PC-3 (cell line): ENCODE data around the gene ABCA2. TPM values are rescaled to one million over a fixed set of nuclear protein-coding genes. Genes with fewer than 3 reads are reported as not detected.

Source experiments
- ATAC-seq: fragments of 200-7000 bp; cut with Tn5 transposase; 2 replicates; pipeline ENCODE4 v1.9.1; 2020; ENCODE audit warnings: mild to moderate bottlenecking, moderate library complexity
- BruUV-seq: library from RNA; stranded (reverse); fragments of 400-500 nt; replicated peaks from 2 replicates; lab custom pipeline; 2021; lab: Mats Ljungman, UMichigan
- CTCF ChIA-PET: fragments of 300-600 bp; sonication (Branson Sonifier 250); formaldehyde crosslinking; loops from one replicate; lab custom pipeline; 2022; ENCODE audit warnings: antibody characterized with exemption; lab: Charles Lee
- POLR2A ChIA-PET: fragments of 300-600 bp; sonication (Branson Sonifier 250); formaldehyde crosslinking; loops from one replicate; lab custom pipeline; 2022; ENCODE audit warnings: antibody characterized with exemption; ENCODE audit not compliant: unreplicated experiment; lab: Charles Lee
- DNase-seq: peaks from one replicate; pipeline ENCODE4 v3.0.0-alpha.2; 2015
- H2AFZ ChIP-seq: fragments of 300-600 bp; sonication (generic); 2 replicates; pipeline ENCODE4 v1.6.0; 2016; ENCODE audit warnings: antibody characterized with exemption, low read length
- H3F3A ChIP-seq: fragments of 300-600 bp; sonication (generic); one replicate; pipeline ENCODE4 v1.6.0; 2017; ENCODE audit warnings: antibody characterized with exemption, low read length, control low read depth, mild to moderate bottlenecking; ENCODE audit not compliant: unreplicated experiment
- H3K27ac ChIP-seq: fragments of 300-600 bp; sonication (generic); 2 replicates; pipeline ENCODE4 v1.5.1; 2016; ENCODE audit warnings: mild to moderate bottlenecking, low read length
- H3K27me3 ChIP-seq: fragments of 300-600 bp; sonication (generic); 2 replicates; pipeline ENCODE4 v1.6.1; 2016; ENCODE audit warnings: low read length, mixed read lengths
- H3K36me3 ChIP-seq: fragments of 300-600 bp; sonication (generic); 2 replicates; pipeline ENCODE4 v1.6.1; 2016; ENCODE audit warnings: low read depth, mixed run types, low read length, mixed read lengths
- H3K4me1 ChIP-seq: fragments of 300-600 bp; sonication (generic); 2 replicates; pipeline ENCODE4 v1.5.1; 2016; ENCODE audit warnings: low read length; ENCODE audit not compliant: insufficient read depth
- H3K4me2 ChIP-seq: fragments of 300-600 bp; sonication (generic); 2 replicates; pipeline ENCODE4 v1.6.0; 2016; ENCODE audit warnings: low read length
- H3K4me3 ChIP-seq: fragments of 300-600 bp; sonication (generic); 2 replicates; pipeline ENCODE4 v1.5.1; 2016; ENCODE audit warnings: mild to moderate bottlenecking, low read length, mixed read lengths
- H3K79me2 ChIP-seq: fragments of 300-600 bp; sonication (generic); 2 replicates; pipeline ENCODE4 v1.6.1; 2017; ENCODE audit warnings: low read length, mixed read lengths
- H3K9ac ChIP-seq: fragments of 300-600 bp; sonication (generic); 2 replicates; pipeline ENCODE4 v1.6.0; 2016; ENCODE audit warnings: mild to moderate bottlenecking, low read length
- H3K9me2 ChIP-seq: fragments of 300-600 bp; sonication (generic); replicated peaks from 2 replicates; pipeline ENCODE4 v1.6.1; 2016; ENCODE audit warnings: mixed run types, low read length, mixed read lengths
- H3K9me3 ChIP-seq: fragments of 300-600 bp; sonication (generic); 2 replicates; pipeline ENCODE4 v1.6.1; 2016; ENCODE audit warnings: low read length, mixed read lengths
- H4K20me1 ChIP-seq: fragments of 300-600 bp; sonication (generic); 2 replicates; pipeline ENCODE4 v1.6.1; 2016; ENCODE audit warnings: low read length, mixed read lengths
- CTCF ChIP-seq: fragments of 300-600 bp; sonication (generic); conservative IDR thresholded peaks from 2 replicates; pipeline ENCODE4 v1.5.1; 2017; ENCODE audit warnings: antibody characterized with exemption, low read depth, mild to moderate bottlenecking, low read length
- EZH2 ChIP-seq: fragments of 300-600 bp; sonication (generic); IDR thresholded peaks from one replicate; pipeline ENCODE4 v1.6.1; 2017; ENCODE audit warnings: antibody characterized with exemption, mild to moderate bottlenecking, low read length; ENCODE audit not compliant: unreplicated experiment
- EZH2phosphoT487 ChIP-seq: fragments of 300-600 bp; sonication (generic); IDR thresholded peaks from 2 replicates; pipeline ENCODE4 v1.6.1; 2018; ENCODE audit warnings: mild to moderate bottlenecking, antibody characterized with exemption, low read length, borderline replicate concordance
- intact Hi-C: fragments of 100-400 bp; cut with micrococcal nuclease; formaldehyde crosslinking; loops from 2 replicates; pipeline ENCODE4 v1.9.0; 2023
- total RNA-seq: library from RNA; depleted of rRNA; stranded (reverse); fragments of >200 nt; gene quantifications from 2 replicates; pipeline ENCODE4 v1.2.3, GENCODE V29; 2014

ABCA2 gene
- total RNA-seq, 1 experiment from 2014 or later = 31.5 TPM

- H3K36me3 ChIP-seq = no peaks in the 10 kb centered on the region; the same call in 1 of the 2 replicates
- H3K9me2 ChIP-seq = no peaks in the 10 kb centered on the region
- ATAC-seq = no peak
- no peak overlapping the region for H2AFZ ChIP-seq
- DNase-seq = no peak
- no peak overlapping the region for H3K9ac ChIP-seq
- H4K20me1 ChIP-seq = no peaks in the 10 kb centered on the region
- H3K4me2 ChIP-seq = no peak overlapping the region
- H3K27me3 ChIP-seq = no peaks in the 10 kb centered on the region
- peaks cover 16% of the 10 kb centered on the region for H3K79me2 ChIP-seq
- H3K4me1 ChIP-seq = peaks cover 9% of the 10 kb centered on the region; the same call in 1 of the 2 replicates
- BruUV-seq = no TSS peak
- ChIA-PET CTCF (no interaction called here), POLR2A (no interaction called here)
- no peak overlapping the region for H3K4me3 ChIP-seq
- H3K27ac ChIP-seq = no peak overlapping the region
- TF ChIP-seq EZH2 (no peak), EZH2phosphoT487 (no peak), CTCF (no peak)
- H3K9me3 ChIP-seq = no peaks in the 10 kb centered on the region
- no peaks in the 10 kb centered on the region for H3F3A ChIP-seq
- intact Hi-C loops = loop anchor here (10.0 kb wide), 1 partner anchor 146 kb away; the partner anchor contains the start of genes AJM1 and PHPT1
Measured at GRCh38 chr9:136990242-136990911, 37.7 kb downstream of the ABCA2 start.

GRCh38 chr9:136988872-136989271 lies 39.2 kb downstream of the ABCA2 start:
- Histone ChIP-seq H3K9me2 (no peaks in the 10 kb centered on the region), H4K20me1 (no peaks in the 10 kb centered on the region), H3K79me2 (peaks cover 15% of the 10 kb centered on the region), H3K27me3 (no peaks in the 10 kb centered on the region), H3K4me2 (no peak overlapping the region), H3F3A (no peaks in the 10 kb centered on the region), H3K9me3 (no peaks in the 10 kb centered on the region), H3K9ac (no peak overlapping the region), H3K4me3 (no peak overlapping the region), H2AFZ (no peak overlapping the region), H3K4me1 (peaks cover 9% of the 10 kb centered on the region; the same call in 1 of the 2 replicates), H3K27ac (no peak overlapping the region), H3K36me3 (no peaks in the 10 kb centered on the region; the same call in 1 of the 2 replicates)
- no TSS peak for BruUV-seq
- TF ChIP-seq CTCF (no peak), EZH2 (no peak), EZH2phosphoT487 (no peak)
- intact Hi-C loops = no loop called here
- no peak for DNase-seq
- ChIA-PET POLR2A (no interaction called here), CTCF (no interaction called here)
- ATAC-seq = no peak

- no peak for DNase-seq
- no peak for TF ChIP-seq EZH2phosphoT487
- no peak for TF ChIP-seq EZH2
- TF ChIP-seq CTCF = no peak
- no peak overlapping the region for H3K27ac ChIP-seq
- no peak overlapping the region for H3K9ac ChIP-seq
- H2AFZ ChIP-seq = no peak overlapping the region
- H3K36me3 ChIP-seq = no peaks in the 10 kb centered on the region
- H3K4me1 ChIP-seq = no peaks in the 10 kb centered on the region
- intact Hi-C loops = no loop called here
- ChIA-PET POLR2A (no interaction called here), CTCF (no interaction called here)
- ATAC-seq = no peak
- H3K79me2 ChIP-seq = no peaks in the 10 kb centered on the region
- no peaks in the 10 kb centered on the region for H3K9me3 ChIP-seq
- no peak overlapping the region for H3K4me2 ChIP-seq
- H3F3A ChIP-seq = no peaks in the 10 kb centered on the region
- BruUV-seq = no TSS peak
- no peaks in the 10 kb centered on the region for H3K27me3 ChIP-seq
- no peaks in the 10 kb centered on the region for H3K9me2 ChIP-seq
- no peaks in the 10 kb centered on the region for H4K20me1 ChIP-seq
- H3K4me3 ChIP-seq = no peak overlapping the region
Measured at GRCh38 chr9:136985853-136986252, 42.2 kb downstream of the ABCA2 start.
